GM06990 (cell line): ENCODE results near the gene MPP1.

Source experiments
- DNase-seq: peaks from one replicate; pipeline ENCODE4 v3.0.0-alpha.2; 2011; ENCODE audit not compliant: insufficient read length; ENCODE audit errors: extremely low read depth
- H3K27me3 ChIP-seq: replicated peaks from 2 replicates; pipeline ENCODE4 v1.6.0; 2011; ENCODE audit warnings: low read length; ENCODE audit not compliant: control insufficient read depth, insufficient read depth
- H3K36me3 ChIP-seq: 2 replicates; pipeline ENCODE4 v1.5.1; 2011; ENCODE audit warnings: low read length; ENCODE audit not compliant: control insufficient read depth, insufficient read depth
- H3K4me3 ChIP-seq: replicated peaks from 2 replicates; pipeline ENCODE4 v1.5.1; 2011; ENCODE audit warnings: low read depth, mild to moderate bottlenecking, control low read depth, low read length
- TF ChIP-seq, protein P1 (sequence below): IDR thresholded peaks from 2 replicates; pipeline ENCODE4 v1.5.1; 2011; ENCODE audit warnings: low read length, control low read depth, mild to moderate bottlenecking, inconsistent platforms; ENCODE audit not compliant: insufficient read depth, poor library complexity, severe bottlenecking

Gene MPP1

DNA sequence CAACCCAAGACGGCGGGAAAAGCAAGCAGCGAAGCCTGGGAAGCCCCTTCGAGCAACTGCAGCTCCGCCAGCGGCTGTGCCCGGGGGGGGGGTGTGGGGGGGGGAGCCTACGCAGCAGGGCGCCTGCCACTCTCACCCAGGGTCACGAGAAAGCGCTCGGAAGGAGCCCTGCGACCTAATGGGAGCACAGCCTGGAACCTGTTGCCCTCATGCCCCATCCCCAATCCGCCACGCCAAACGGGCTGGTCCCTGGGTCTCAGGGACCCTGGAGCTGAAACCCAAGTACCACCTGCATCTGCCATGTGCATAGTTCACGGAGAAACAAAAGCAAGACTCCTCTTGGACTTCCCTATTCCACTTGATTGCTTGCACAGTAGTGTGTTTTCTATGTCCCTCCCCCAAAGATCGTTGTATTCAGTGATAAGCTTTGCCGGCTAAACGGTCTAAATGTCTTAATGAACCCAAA, 54.0 kb downstream of the MPP1 start:
- peak; percentile 25 for DNase-seq
- Histone ChIP-seq H3K4me3 (peak overlapping the region; percentile 20; the same call in 1 of the 2 replicates), H3K27me3 (no peaks in the 10 kb centered on the region), H3K36me3 (no peaks in the 10 kb centered on the region)
- TF ChIP-seq, protein P1, sequence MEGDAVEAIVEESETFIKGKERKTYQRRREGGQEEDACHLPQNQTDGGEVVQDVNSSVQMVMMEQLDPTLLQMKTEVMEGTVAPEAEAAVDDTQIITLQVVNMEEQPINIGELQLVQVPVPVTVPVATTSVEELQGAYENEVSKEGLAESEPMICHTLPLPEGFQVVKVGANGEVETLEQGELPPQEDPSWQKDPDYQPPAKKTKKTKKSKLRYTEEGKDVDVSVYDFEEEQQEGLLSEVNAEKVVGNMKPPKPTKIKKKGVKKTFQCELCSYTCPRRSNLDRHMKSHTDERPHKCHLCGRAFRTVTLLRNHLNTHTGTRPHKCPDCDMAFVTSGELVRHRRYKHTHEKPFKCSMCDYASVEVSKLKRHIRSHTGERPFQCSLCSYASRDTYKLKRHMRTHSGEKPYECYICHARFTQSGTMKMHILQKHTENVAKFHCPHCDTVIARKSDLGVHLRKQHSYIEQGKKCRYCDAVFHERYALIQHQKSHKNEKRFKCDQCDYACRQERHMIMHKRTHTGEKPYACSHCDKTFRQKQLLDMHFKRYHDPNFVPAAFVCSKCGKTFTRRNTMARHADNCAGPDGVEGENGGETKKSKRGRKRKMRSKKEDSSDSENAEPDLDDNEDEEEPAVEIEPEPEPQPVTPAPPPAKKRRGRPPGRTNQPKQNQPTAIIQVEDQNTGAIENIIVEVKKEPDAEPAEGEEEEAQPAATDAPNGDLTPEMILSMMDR, result no peak

- peak; percentile 48 for DNase-seq
- Histone ChIP-seq H3K36me3 (no peaks in the 10 kb centered on the region), H3K4me3 (peak within 1 kb of the TSS; percentile 52), H3K27me3 (no peaks in the 10 kb centered on the region)
- TF ChIP-seq, protein P1, result no peak
These were observed 54.7 kb downstream of the MPP1 start, which contains the start of gene GAB3 for GRCh38 chrX:154750301-154751202. Gene GAB3 (minus strand): TSS chrX:154751077. CDS start chrX:154751025, 52 bp downstream.

DNA sequence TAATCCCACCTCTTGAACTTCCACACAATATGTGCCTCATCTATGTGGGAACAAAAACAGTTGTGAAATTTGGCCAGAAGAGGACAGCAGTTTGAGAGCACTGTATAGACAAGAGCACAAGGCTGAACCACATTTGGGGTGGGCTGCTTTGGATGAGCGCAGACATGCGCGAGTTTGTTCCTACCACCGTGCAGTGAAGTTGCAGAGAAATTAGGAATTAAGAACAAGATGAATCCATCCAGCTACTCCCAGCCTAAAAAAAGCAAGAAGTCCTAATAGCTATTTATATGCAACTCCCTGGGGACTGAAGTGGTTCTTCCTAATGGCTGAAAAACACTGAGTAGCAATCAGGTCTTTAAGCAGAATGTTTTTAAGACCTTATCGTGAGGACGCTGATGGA, 55.4 kb downstream of the MPP1 start:
- H3K36me3 ChIP-seq, result no peaks in the 10 kb centered on the region
- H3K4me3 ChIP-seq, result no peak overlapping the region
- H3K27me3 ChIP-seq, result no peaks in the 10 kb centered on the region
- no peak for DNase-seq
- TF ChIP-seq, protein P1, result no peak

DNA sequence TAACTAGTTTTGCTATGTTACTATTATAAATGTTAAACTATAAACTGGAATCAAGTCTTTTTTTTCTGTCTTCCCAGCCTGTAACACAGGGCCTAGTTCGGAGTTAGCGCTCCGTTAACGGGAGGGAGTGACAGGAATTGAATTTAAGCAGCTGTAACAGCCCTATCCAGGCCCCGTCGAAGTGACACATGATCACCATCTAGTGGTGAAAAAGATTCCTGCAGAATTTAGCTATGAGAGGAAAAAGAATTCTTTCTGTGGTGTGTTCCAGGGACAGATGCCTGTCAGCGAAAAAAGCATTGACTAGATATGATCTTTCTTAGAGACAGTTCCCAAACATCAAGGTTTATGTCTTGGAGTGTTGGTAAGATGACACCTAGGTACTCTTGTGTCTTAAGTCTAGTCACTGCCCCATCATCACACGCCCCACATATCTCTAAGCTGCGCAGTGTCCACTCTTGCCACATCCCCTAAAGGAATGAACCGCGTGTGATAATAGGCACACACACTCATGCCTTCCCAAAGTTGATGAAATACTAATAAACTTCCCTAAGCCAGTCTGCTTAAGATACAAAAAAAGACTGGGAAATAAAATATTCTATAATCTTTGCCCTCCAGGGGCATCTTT, 56.5 kb downstream of the MPP1 start:
- no peak for DNase-seq
- H3K36me3 ChIP-seq, result no peaks in the 10 kb centered on the region
- no peak overlapping the region for H3K4me3 ChIP-seq
- H3K27me3 ChIP-seq, result no peaks in the 10 kb centered on the region
- TF ChIP-seq, protein P1, result peak; percentile 64

GRCh38 chrX:154742613-154743012, 62.7 kb downstream of the MPP1 start:
- no peak for DNase-seq
- Histone ChIP-seq H3K4me3 (no peak overlapping the region), H3K36me3 (no peaks in the 10 kb centered on the region), H3K27me3 (no peaks in the 10 kb centered on the region)
- TF ChIP-seq, protein P1, result no peak
